GM06990 (cell line): ENCODE measurements around the gene STEAP4.

Experiments used
- DNase-seq: peaks from one replicate; pipeline ENCODE4 v3.0.0-alpha.2; 2011; ENCODE audit not compliant: insufficient read length; ENCODE audit errors: extremely low read depth
- H3K27me3 ChIP-seq: replicated peaks from 2 replicates; pipeline ENCODE4 v1.6.0; 2011; ENCODE audit warnings: low read length; ENCODE audit not compliant: control insufficient read depth, insufficient read depth
- H3K36me3 ChIP-seq: 2 replicates; pipeline ENCODE4 v1.5.1; 2011; ENCODE audit warnings: low read length; ENCODE audit not compliant: control insufficient read depth, insufficient read depth
- H3K4me3 ChIP-seq: replicated peaks from 2 replicates; pipeline ENCODE4 v1.5.1; 2011; ENCODE audit warnings: low read depth, mild to moderate bottlenecking, control low read depth, low read length
- CTCF ChIP-seq: IDR thresholded peaks from 2 replicates; pipeline ENCODE4 v1.5.1; 2011; ENCODE audit warnings: low read length, control low read depth, mild to moderate bottlenecking, inconsistent platforms; ENCODE audit not compliant: insufficient read depth, poor library complexity, severe bottlenecking

The STEAP4 gene

GRCh38 chr7:88239852-88240251, 66.8 kb downstream of the STEAP4 start:
- TF ChIP-seq CTCF: no peak
- no peak for DNase-seq
- Histone ChIP-seq H3K36me3 (no peaks in the 10 kb centered on the region), H3K4me3 (no peak overlapping the region), H3K27me3 (no peaks in the 10 kb centered on the region)

- H3K4me3 ChIP-seq: no peak overlapping the region
- H3K27me3 ChIP-seq: no peaks in the 10 kb centered on the region
- no peaks in the 10 kb centered on the region for H3K36me3 ChIP-seq
- no peak for TF ChIP-seq CTCF
- DNase-seq: no peak
Measured at GRCh38 chr7:88233828-88234227, 72.9 kb downstream of the STEAP4 start.

GRCh38 chr7:88230646-88231045, 76.0 kb downstream of the STEAP4 start:
- Histone ChIP-seq H3K4me3 (no peak overlapping the region), H3K27me3 (no peaks in the 10 kb centered on the region), H3K36me3 (no peaks in the 10 kb centered on the region)
- DNase-seq: no peak
- TF ChIP-seq CTCF: no peak

GRCh38 chr7:88229302-88229995, 77.2 kb downstream of the STEAP4 start:
- DNase-seq: no peak
- no peaks in the 10 kb centered on the region for H3K27me3 ChIP-seq
- no peak for TF ChIP-seq CTCF
- H3K4me3 ChIP-seq: no peak overlapping the region
- no peaks in the 10 kb centered on the region for H3K36me3 ChIP-seq

- Histone ChIP-seq H3K4me3 (no peak overlapping the region), H3K27me3 (no peaks in the 10 kb centered on the region), H3K36me3 (no peaks in the 10 kb centered on the region)
- TF ChIP-seq CTCF: no peak
- no peak for DNase-seq
Measured at GRCh38 chr7:88226886-88227516, 79.7 kb downstream of the STEAP4 start.
